Measurements from ENCODE around the gene RNF144A. TPM values are rescaled to one million over a fixed set of nuclear protein-coding genes. Genes with fewer than 3 reads are reported as not detected.

The RNF144A gene
- total and polyA plus RNA-seq, 2 donors (not counting 3 experiments of a cell fraction or from before 2014, with no cell fraction given), result 9.7 to 28.8 TPM

DNA sequence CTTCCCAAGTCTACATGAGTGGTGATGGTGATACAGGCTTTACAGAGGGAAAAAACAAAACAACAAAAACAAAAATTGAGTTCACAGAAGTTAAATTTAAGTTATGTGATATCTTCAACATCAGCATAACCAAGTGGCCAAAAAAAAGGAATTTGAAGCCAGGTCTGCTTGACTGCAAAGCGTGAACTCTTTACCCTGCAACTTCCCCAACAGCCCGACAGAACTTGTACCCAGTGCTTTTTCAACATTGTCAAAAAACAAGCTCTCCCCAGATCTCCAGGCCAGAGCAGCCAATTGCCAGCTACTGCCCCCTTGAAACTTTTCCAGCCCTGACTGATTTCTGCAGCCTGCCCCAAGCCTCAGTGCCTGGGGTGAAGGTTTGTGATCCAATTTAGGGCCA is 76.7 kb downstream of the RNF144A start:
- TF ChIP-seq EZH2 (IDR thresholded peaks at IDR 0.05; ENCODE audit: borderline replicate concordance, low read depth, low read length, severe bottlenecking), result no peak
- TF ChIP-seq, protein P1, sequence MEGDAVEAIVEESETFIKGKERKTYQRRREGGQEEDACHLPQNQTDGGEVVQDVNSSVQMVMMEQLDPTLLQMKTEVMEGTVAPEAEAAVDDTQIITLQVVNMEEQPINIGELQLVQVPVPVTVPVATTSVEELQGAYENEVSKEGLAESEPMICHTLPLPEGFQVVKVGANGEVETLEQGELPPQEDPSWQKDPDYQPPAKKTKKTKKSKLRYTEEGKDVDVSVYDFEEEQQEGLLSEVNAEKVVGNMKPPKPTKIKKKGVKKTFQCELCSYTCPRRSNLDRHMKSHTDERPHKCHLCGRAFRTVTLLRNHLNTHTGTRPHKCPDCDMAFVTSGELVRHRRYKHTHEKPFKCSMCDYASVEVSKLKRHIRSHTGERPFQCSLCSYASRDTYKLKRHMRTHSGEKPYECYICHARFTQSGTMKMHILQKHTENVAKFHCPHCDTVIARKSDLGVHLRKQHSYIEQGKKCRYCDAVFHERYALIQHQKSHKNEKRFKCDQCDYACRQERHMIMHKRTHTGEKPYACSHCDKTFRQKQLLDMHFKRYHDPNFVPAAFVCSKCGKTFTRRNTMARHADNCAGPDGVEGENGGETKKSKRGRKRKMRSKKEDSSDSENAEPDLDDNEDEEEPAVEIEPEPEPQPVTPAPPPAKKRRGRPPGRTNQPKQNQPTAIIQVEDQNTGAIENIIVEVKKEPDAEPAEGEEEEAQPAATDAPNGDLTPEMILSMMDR (IDR thresholded peaks at IDR 0.05; ENCODE audit: extremely low read depth in 1 of 2, insufficient read depth in 1 of 2, low read depth in 1 of 2, low read length in 2 of 2), result no peak
- TF ChIP-seq, protein P2, sequence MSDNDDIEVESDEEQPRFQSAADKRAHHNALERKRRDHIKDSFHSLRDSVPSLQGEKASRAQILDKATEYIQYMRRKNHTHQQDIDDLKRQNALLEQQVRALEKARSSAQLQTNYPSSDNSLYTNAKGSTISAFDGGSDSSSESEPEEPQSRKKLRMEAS (IDR thresholded peaks at IDR 0.05; ENCODE audit: insufficient read depth, insufficient read length), result no peak
- TF ChIP-seq JUN (IDR thresholded peaks at IDR 0.05; ENCODE audit: borderline replicate concordance, insufficient read depth, insufficient read length, low read depth), result no peak
- no peak for TF ChIP-seq MYC (IDR thresholded peaks at IDR 0.05; ENCODE audit: low read depth, low read length)
- no peak for TF ChIP-seq FOS (IDR thresholded peaks at IDR 0.05; ENCODE audit: borderline replicate concordance, insufficient read depth, low read length)
- TF ChIP-seq GATA2 (IDR thresholded peaks at IDR 0.05; ENCODE audit: insufficient read depth, insufficient read length, low read depth, low read length), result no peak
- no peak for TF ChIP-seq POLR2AphosphoS5 (IDR thresholded peaks at IDR 0.05; ENCODE audit: insufficient read depth, low read depth, low read length)
- H3K9ac ChIP-seq (replicated peaks; ENCODE audit: extremely low read depth, insufficient read depth, low read length), result no peak overlapping the region
- H4K20me1 ChIP-seq (replicated peaks; ENCODE audit: control insufficient read depth, extremely low read depth, insufficient read depth, low read length), result no peaks in the 10 kb centered on the region
- H3K27ac ChIP-seq (ENCODE audit: insufficient read depth, low read depth, low read length), result no peak overlapping the region
- FAIRE-seq, result peak; percentile 55
- dilution Hi-C loops (cut with MboI; ENCODE audit: extremely low pct_ligation_motif_present, low sequenced_read_pairs), result no loop called here
- intact Hi-C loops (cut with micrococcal nuclease), result no loop called here
- no peak overlapping the region for H3K4me3 ChIP-seq (replicated peaks in 1 of 3; ENCODE audit: insufficient read depth in 1 of 3, low read depth in 1 of 3, low read length in 3 of 3)
- ChIA-PET POLR2A (no interaction called here), CTCF (interaction anchor here (0.7 to 2.0 kb wide), 8 partner anchors 9 to 77 kb away, joined by 3 to 8 read pairs (median 4); no protein-coding TSS in a partner anchor)
- no peaks in the 10 kb centered on the region for H3K27me3 ChIP-seq (ENCODE audit: control insufficient read depth in 2 of 2, insufficient read depth in 2 of 2, low read length in 2 of 2)
- no peak overlapping the region for H2AFZ ChIP-seq (ENCODE audit: low read depth, low read length)
- H3K4me1 ChIP-seq (ENCODE audit: control insufficient read depth, extremely low read depth, insufficient read depth, low read length), result peaks cover 18% of the 10 kb centered on the region
- no peak for DNase-seq (ENCODE audit: low read depth, low spot score)
- no peaks in the 10 kb centered on the region for H3K36me3 ChIP-seq (ENCODE audit: control insufficient read depth in 2 of 2, extremely low read depth in 1 of 2, insufficient read depth in 2 of 2, low read length in 2 of 2)
- H3K9me1 ChIP-seq (replicated peaks; ENCODE audit: control insufficient read depth, extremely low read depth, insufficient read depth, low read length), result no peaks in the 10 kb centered on the region
- no peak overlapping the region for H3K4me2 ChIP-seq (ENCODE audit: insufficient read depth, low read length)
- BruUV-seq (replicated peaks), result no TSS peak
- no peaks in the 10 kb centered on the region for H3K9me3 ChIP-seq (replicated peaks; ENCODE audit: control insufficient read depth, insufficient read depth, low read length)
- H3K79me2 ChIP-seq (ENCODE audit: control insufficient read depth, insufficient read depth, low read length), result no peaks in the 10 kb centered on the region

Data from endothelial cell of umbilical vein (primary cell).